ENCODE results near the gene WDR64. TPM values are rescaled to one million over a fixed set of nuclear protein-coding genes. Genes with fewer than 3 reads are reported as not detected.

The WDR64 gene
- total and polyA plus RNA-seq, 9 donors, result 0.10 to 0.67 (median 0.34) TPM; not detected in 2

DNA sequence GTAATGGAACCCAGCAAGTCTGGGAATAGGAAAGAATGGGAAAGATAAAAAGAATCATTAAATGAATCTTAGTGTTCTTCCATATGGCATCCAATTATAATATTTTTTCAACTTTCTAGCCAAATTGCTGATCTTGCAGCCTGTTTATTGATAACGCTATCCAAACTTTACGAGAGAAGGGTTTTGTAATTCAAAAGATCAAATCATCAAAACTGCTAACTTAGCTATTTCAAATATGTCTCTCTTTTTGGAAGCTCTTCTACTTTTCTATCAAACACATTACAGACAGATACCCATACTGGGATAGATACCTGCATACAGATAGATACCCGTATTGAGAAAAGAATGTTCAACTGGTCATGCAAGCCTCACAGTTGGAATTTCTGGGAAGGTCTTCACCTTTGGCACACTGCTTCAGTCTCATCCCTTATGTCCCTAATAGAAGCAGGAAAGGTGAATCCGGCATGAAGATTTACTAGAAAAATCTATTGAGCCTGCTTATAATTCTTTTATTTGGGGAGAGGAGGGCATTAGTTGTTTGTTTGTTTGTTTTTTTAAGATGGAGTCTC, 120.9 kb downstream of the WDR64 start:
- WGBS, 3 donors, result 82 to 92% (median 84%) methylated on average over 4 of the region's 4 CpGs
- intact Hi-C loops (cut with DNase I), result no loop called here
- TF ChIP-seq EP300 (IDR thresholded peaks at IDR 0.05), result no peak
- TF ChIP-seq, protein P1, sequence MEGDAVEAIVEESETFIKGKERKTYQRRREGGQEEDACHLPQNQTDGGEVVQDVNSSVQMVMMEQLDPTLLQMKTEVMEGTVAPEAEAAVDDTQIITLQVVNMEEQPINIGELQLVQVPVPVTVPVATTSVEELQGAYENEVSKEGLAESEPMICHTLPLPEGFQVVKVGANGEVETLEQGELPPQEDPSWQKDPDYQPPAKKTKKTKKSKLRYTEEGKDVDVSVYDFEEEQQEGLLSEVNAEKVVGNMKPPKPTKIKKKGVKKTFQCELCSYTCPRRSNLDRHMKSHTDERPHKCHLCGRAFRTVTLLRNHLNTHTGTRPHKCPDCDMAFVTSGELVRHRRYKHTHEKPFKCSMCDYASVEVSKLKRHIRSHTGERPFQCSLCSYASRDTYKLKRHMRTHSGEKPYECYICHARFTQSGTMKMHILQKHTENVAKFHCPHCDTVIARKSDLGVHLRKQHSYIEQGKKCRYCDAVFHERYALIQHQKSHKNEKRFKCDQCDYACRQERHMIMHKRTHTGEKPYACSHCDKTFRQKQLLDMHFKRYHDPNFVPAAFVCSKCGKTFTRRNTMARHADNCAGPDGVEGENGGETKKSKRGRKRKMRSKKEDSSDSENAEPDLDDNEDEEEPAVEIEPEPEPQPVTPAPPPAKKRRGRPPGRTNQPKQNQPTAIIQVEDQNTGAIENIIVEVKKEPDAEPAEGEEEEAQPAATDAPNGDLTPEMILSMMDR (IDR thresholded peaks at IDR 0.05), result no peak
- no peak for TF ChIP-seq POLR2A (IDR thresholded peaks at IDR 0.05)
- Histone ChIP-seq H3K27ac (no peak overlapping the region), H3K27me3 (no peaks in the 10 kb centered on the region), H3K4me3 (no peak overlapping the region), H3K9me3 (no peaks in the 10 kb centered on the region), H3K36me3 (no peaks in the 10 kb centered on the region), H3K4me1 (ENCODE audit: insufficient read depth) (no peaks in the 10 kb centered on the region)
- no peak for DNase-seq

GRCh38 chr1:241773991-241774390, 121.9 kb downstream of the WDR64 start:
- intact Hi-C loops (cut with DNase I), result no loop called here
- no peak for DNase-seq
- 2 to 17% (median 4%) methylated on average over 4 of the region's 4 CpGs for WGBS, 3 donors
- H3K4me3 ChIP-seq, result no peak overlapping the region
- H3K36me3 ChIP-seq, result no peaks in the 10 kb centered on the region
- H3K9me3 ChIP-seq, result no peaks in the 10 kb centered on the region
- TF ChIP-seq EP300 (IDR thresholded peaks at IDR 0.05) (no peak), POLR2A (IDR thresholded peaks at IDR 0.05) (no peak)
- TF ChIP-seq, protein P1 (IDR thresholded peaks at IDR 0.05), result no peak
- no peak overlapping the region for H3K27ac ChIP-seq
- no peaks in the 10 kb centered on the region for H3K27me3 ChIP-seq
- H3K4me1 ChIP-seq (ENCODE audit: insufficient read depth), result no peaks in the 10 kb centered on the region

DNA sequence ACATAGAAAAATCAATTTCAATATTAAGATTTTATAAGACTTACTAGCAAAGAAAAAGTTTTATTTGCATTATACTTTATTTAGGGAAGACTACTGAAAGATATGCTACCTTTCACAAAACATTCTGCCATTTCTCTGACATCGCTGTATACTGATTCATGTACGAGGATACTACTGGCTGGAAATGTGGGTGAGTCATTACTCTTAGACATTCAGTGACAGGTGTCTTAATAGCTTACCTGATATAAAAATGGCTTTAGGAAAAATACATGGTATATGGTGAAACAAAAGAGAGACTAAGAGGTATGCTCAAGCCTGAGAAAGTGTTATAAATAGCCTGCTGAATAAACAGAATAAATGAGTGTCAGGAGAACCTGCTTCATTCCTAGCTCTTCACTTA, 122.9 kb downstream of the WDR64 start:
- Histone ChIP-seq H3K36me3 (no peaks in the 10 kb centered on the region), H3K4me1 (ENCODE audit: insufficient read depth) (no peaks in the 10 kb centered on the region), H3K27ac (no peak overlapping the region), H3K4me3 (no peak overlapping the region), H3K27me3 (no peaks in the 10 kb centered on the region), H3K9me3 (no peaks in the 10 kb centered on the region)
- TF ChIP-seq POLR2A (IDR thresholded peaks at IDR 0.05), result no peak
- TF ChIP-seq, protein P1 (IDR thresholded peaks at IDR 0.05), result no peak
- no peak for TF ChIP-seq EP300 (IDR thresholded peaks at IDR 0.05)
- WGBS, 3 donors, result 80 to 90% (median 89%) methylated on average over 2 of the region's 2 CpGs
- no peak for DNase-seq
- intact Hi-C loops (cut with DNase I), result no loop called here

DNA sequence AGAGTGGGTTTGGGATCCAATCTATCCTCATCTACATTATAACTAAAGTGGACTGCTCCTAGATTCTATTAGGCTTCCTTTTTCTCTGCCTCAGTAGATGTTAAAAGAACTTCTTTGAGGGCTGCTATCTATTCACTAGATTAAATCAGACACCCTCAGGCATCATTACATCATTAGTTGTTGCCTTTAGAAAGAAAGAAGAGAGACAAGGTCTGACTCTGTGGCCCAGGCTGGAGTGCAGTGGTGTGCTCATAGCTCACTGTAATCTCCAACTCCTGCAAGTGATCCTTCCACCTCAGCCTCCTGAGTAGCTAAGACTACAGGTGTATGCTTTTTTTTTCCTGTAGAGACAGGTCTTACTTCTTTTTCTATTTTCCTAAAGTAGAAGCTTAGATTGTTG, 124.8 kb downstream of the WDR64 start:
- no peak overlapping the region for H3K4me3 ChIP-seq

DNA sequence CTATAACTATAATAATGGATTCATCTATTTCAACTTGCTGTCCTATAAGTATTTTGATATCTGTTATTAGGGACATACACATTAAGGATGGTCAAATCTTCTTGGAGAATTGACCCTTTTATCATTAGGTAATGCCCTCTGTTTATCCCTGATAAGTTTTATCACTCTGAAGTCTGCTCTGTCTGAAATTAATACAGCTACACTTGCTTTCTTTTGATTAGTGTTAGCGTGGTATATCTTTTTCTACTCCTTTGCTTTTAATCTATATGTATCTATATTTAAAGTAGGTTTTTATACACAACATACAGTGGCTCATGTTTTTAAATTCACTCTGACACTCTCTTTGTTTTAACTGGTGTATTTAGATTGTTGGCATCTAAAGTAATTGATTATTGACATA, 126.0 kb downstream of the WDR64 start:
- Histone ChIP-seq H3K9me3 (no peaks in the 10 kb centered on the region), H3K27ac (no peak overlapping the region), H3K4me1 (ENCODE audit: insufficient read depth) (no peaks in the 10 kb centered on the region), H3K27me3 (no peaks in the 10 kb centered on the region), H3K36me3 (no peaks in the 10 kb centered on the region), H3K4me3 (no peak overlapping the region)
- 95 to 100% (median 97%) methylated on average over 1 of the region's 1 CpG for WGBS, 3 donors
- DNase-seq, result no peak
- intact Hi-C loops (cut with DNase I), result no loop called here
- TF ChIP-seq, protein P1 (IDR thresholded peaks at IDR 0.05), result no peak
- no peak for TF ChIP-seq POLR2A (IDR thresholded peaks at IDR 0.05)
- TF ChIP-seq EP300 (IDR thresholded peaks at IDR 0.05), result no peak

More for the DNA sequence above, 124.8 kb downstream of the WDR64 start:
- no peaks in the 10 kb centered on the region for H3K27me3 ChIP-seq
- no peak for TF ChIP-seq POLR2A (IDR thresholded peaks at IDR 0.05)
- DNase-seq, result no peak
- no peaks in the 10 kb centered on the region for H3K36me3 ChIP-seq
- no peaks in the 10 kb centered on the region for H3K4me1 ChIP-seq (ENCODE audit: insufficient read depth)
- intact Hi-C loops (cut with DNase I), result no loop called here
- H3K27ac ChIP-seq, result no peak overlapping the region
- no peaks in the 10 kb centered on the region for H3K9me3 ChIP-seq

Data from ovary (tissue), 9 donors.